HG03342 (cell line): Measurements from ENCODE around the gene NAV1.
"Not testable (repeated sequence)": the region's sequence is repeated elsewhere in the genome, so short reads cannot be mapped to it uniquely, and the experiment has no call there.

Experiments
- ATAC-seq: cut with Tn5 transposase; IDR thresholded peaks from one replicate; pipeline ENCODE4 v1.9.1; 2021; ENCODE audit warnings: mild to moderate bottlenecking, moderate library complexity; ENCODE audit not compliant: unreplicated experiment

Gene NAV1

GRCh38 chr1:201538612-201539551 lies at the start of gene NAV1:
TSS of gene NAV1 (plus strand) at chr1:201539127. CDS start at chr1:201622885, 83,758 bp downstream.
- no peak for ATAC-seq

- ATAC-seq: no peak
These were observed 49.2 kb upstream of the NAV1 start for GRCh38 chr1:201489643-201490261.

- ATAC-seq: no peak
These were observed 48.2 kb upstream of the NAV1 start for GRCh38 chr1:201490708-201491131.

GRCh38 chr1:201491896-201492511 lies 46.9 kb upstream of the NAV1 start:
- ATAC-seq: no peak

- ATAC-seq: not testable (repeated sequence)
These were observed 45.8 kb upstream of the NAV1 start for GRCh38 chr1:201493026-201493656.

GRCh38 chr1:201493757-201494617 lies 44.9 kb upstream of the NAV1 start:
- ATAC-seq: no peak

- no peak for ATAC-seq
These were observed 43.2 kb upstream of the NAV1 start for GRCh38 chr1:201495551-201496295.

- no peak for ATAC-seq
These were observed 42.6 kb upstream of the NAV1 start for GRCh38 chr1:201496296-201496690.

- no peak for ATAC-seq
These were observed 40.9 kb upstream of the NAV1 start for GRCh38 chr1:201497935-201498509.

- ATAC-seq: no peak
These were observed 40.3 kb upstream of the NAV1 start for GRCh38 chr1:201498621-201499020.

GRCh38 chr1:201499191-201499590 lies 39.7 kb upstream of the NAV1 start:
- no peak for ATAC-seq

- no peak for ATAC-seq
These were observed 38.9 kb upstream of the NAV1 start for GRCh38 chr1:201499795-201500669.

GRCh38 chr1:201500670-201501120 lies 38.2 kb upstream of the NAV1 start:
- ATAC-seq: no peak

GRCh38 chr1:201501144-201501543 lies 37.8 kb upstream of the NAV1 start:
- no peak for ATAC-seq

GRCh38 chr1:201501812-201502510 lies 37.0 kb upstream of the NAV1 start:
- no peak for ATAC-seq

GRCh38 chr1:201502511-201502857 lies 36.4 kb upstream of the NAV1 start:
- ATAC-seq: no peak

- no peak for ATAC-seq
These were observed 35.3 kb upstream of the NAV1 start for GRCh38 chr1:201503397-201504176.
